ENCODE results near the gene LCMT2.

GRCh38 chr15:43280996-43281395, 49.4 kb downstream of the LCMT2 start:
- no peak for TF ChIP-seq POLR2A (IDR thresholded peaks at IDR 0.05; ENCODE audit: low read length)
- TF ChIP-seq GATA1 (IDR thresholded peaks at IDR 0.05; ENCODE audit: low read depth, low read length): no peak

Data from erythroblast (primary cell).